Mucosa of rectum (tissue), 2 donors: Measurements from ENCODE around the gene MCTP1.

Source experiments
- H3K27ac ChIP-seq, 2 donors: one replicate each; pipeline ENCODE4 v1.7.0; 2013; ENCODE audit warnings: inconsistent platforms in 2 of 2, low read depth in 2 of 2, low read length in 2 of 2
- H3K27me3 ChIP-seq, 2 donors: one replicate each; pipeline ENCODE4 v1.7.0; 2013; ENCODE audit warnings: low read length in 2 of 2; ENCODE audit not compliant: control insufficient read depth in 2 of 2, insufficient read depth in 2 of 2
- H3K36me3 ChIP-seq, 2 donors: one replicate each; pipeline ENCODE4 v1.7.0; 2013; ENCODE audit warnings: low read length in 2 of 2; ENCODE audit not compliant: control insufficient read depth in 2 of 2, insufficient read depth in 2 of 2
- H3K4me1 ChIP-seq, 2 donors: one replicate each; pipeline ENCODE4 v1.7.0; 2013; ENCODE audit warnings: low read length in 2 of 2, mild to moderate bottlenecking in 1 of 2; ENCODE audit not compliant: control insufficient read depth in 2 of 2, insufficient read depth in 2 of 2
- H3K4me3 ChIP-seq, 2 donors: one replicate each; pipeline ENCODE4 v1.7.0; 2013; ENCODE audit warnings: low read length in 2 of 2
- H3K9ac ChIP-seq, 2 donors: one replicate each; pipeline ENCODE4 v1.7.0; 2013; ENCODE audit warnings: low read length in 2 of 2, low read depth in 1 of 2, mild to moderate bottlenecking in 1 of 2
- H3K9me3 ChIP-seq, 2 donors: one replicate each; pipeline ENCODE4 v1.7.0; 2013; ENCODE audit warnings: low read length in 2 of 2; ENCODE audit not compliant: control insufficient read depth in 2 of 2
- donor health status: healthy.
- donor health status: Normal muscosa, but diverticular disease.

The MCTP1 gene

DNA sequence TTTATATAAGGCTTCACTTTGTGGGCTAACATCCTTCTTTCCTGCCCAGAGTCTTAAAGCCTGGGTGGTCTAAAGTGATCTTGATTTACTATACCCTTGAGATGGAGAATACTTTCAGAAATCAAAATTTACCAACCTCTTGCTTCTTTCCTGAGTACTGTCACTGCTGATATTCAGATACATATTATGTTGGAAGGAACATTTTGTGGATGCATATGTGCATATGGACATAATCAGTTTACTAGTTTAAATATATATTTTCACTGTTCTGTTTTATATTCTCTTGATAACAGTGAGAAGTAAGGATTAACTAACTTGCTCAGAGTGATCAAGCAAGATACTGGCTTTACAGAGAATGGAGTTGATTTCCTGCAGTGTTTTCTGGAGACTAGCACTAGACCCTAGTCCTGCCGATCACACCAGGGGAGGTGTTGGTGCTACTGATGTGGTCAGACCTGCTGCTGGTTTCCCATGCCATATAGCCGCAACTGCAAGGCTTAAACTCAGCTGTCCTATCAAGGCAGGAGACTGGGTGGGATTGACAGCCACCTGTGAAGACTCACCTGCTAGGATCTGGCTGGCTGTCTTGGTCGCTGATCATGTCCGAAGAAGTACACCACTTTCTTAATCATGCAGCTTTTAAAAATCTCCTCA, 608.8 kb downstream of the MCTP1 start:
- Histone ChIP-seq H3K36me3 (peaks cover 0 to 3% of the 10 kb centered on the region in 2 donors), H3K4me1 (no peaks in the 10 kb centered on the region), H3K9me3 (no peaks in the 10 kb centered on the region), H3K27me3 (no peaks in the 10 kb centered on the region), H3K27ac (no peak overlapping the region), H3K9ac (no peak overlapping the region), H3K4me3 (no peak overlapping the region)

DNA sequence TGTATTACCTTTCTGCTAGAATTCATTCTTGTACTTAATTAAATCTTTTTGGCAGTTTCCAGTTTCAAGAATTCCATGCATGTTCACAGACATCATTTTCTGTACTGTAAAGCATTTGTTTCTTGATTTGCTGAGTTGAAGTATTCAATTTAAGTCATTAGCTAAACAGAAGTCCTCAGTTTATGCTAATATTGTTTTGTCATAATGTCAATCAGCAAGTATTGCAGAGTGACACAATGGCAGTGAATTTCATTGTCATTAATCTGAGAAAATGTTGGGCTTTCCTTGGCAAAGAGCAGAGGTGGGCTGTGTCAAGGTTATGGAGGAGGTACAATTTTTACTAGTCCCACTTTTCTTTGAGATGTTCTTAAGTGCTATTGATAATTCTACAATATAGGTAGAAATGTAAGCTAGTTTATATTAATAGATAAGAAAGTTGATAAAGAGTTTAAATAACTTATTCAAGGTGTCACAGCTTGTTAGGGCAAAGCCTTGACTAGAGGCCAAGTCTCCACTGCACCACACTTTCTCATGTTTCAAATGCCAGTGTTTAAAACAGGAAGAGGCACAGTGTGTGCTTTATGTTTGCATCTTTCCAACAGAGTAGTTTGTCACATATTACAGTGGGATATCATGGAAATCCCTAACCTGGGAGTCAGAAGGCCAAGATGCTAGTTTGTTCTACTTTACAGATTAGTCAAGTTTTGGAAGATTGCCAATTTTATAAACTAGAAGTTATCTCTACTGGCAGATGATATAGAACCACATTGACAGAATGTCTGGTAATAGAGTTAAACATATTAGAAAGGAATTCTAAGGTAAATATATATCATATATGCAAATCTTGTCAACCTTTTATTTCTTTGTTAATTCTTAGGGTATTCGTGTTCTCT, 610.2 kb downstream of the MCTP1 start:
- no peak overlapping the region for H3K4me3 ChIP-seq
- H3K27me3 ChIP-seq: no peaks in the 10 kb centered on the region
- no peaks in the 10 kb centered on the region for H3K9me3 ChIP-seq
- H3K4me1 ChIP-seq: no peaks in the 10 kb centered on the region
- no peak overlapping the region for H3K27ac ChIP-seq
- H3K36me3 ChIP-seq: peaks cover 0 to 3% of the 10 kb centered on the region in 2 donors
- no peak overlapping the region for H3K9ac ChIP-seq

DNA sequence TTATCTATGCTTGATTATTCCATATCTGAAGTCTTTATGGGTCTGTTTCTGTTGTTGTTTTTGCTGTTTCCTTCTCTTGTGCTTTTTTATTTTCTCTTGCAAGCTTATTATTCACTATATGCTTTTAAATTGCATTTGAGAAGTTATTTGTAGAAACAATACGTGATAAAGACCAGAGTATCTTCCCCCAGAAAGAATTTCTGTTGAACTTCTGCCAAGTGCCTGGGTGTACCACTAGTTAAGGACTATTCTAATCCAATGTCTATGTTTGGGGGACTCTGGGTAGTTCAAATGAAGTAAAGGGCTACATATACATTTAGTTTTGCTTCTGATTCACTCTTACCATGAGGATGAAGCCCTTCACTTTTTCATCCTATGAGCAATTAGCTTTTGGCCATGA, 612.1 kb downstream of the MCTP1 start:
- no peaks in the 10 kb centered on the region for H3K4me1 ChIP-seq
- no peak overlapping the region for H3K4me3 ChIP-seq
- H3K9me3 ChIP-seq: no peaks in the 10 kb centered on the region
- peaks cover 0 to 3% of the 10 kb centered on the region in 2 donors for H3K36me3 ChIP-seq
- H3K9ac ChIP-seq: no peak overlapping the region
- no peaks in the 10 kb centered on the region for H3K27me3 ChIP-seq
- H3K27ac ChIP-seq: no peak overlapping the region

DNA sequence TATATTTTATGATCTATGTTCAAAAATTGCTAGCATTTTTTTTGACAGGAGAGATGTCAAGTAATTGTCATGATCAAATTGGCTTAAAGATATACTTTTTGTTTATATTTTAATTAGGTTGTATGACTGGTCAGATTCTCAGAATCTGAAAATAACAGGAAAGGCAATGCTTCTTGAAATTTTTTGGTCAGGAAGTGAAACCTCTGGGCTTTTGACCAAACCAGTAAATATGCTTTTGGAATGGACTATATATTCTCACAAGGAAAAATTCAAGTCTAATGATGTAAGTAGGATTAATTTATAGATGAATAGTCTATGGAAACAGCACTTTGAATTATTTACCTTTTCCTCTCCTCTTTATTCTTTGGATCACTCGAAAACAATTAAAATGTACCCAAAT, 614.2 kb downstream of the MCTP1 start:
- no peaks in the 10 kb centered on the region for H3K9me3 ChIP-seq
- H3K27ac ChIP-seq: no peak overlapping the region
- no peak overlapping the region for H3K4me3 ChIP-seq
- H3K9ac ChIP-seq: no peak overlapping the region
- H3K4me1 ChIP-seq: no peaks in the 10 kb centered on the region
- no peaks in the 10 kb centered on the region for H3K36me3 ChIP-seq
- H3K27me3 ChIP-seq: no peaks in the 10 kb centered on the region

DNA sequence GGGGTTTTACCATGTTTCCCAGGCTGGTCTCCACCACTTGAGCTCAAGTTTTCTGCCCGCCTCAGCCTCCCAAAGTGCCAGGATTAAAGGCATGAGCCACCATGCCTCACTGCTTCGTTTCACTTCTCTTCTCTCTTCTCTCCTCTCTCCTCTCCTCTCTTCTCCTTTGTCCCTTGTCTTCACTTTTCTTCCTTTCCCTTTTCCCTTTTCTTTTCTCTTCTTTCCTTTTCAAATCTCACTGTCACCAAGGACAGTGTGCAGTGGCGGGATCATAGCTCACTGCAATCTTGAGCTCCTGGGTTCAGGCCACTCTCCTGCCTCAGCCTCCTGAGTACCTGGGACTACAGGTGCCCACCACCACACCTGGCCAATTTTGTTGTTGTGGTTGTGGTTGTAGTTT, 617.0 kb downstream of the MCTP1 start:
- H3K27me3 ChIP-seq: no peaks in the 10 kb centered on the region
- no peak overlapping the region for H3K27ac ChIP-seq
- no peaks in the 10 kb centered on the region for H3K4me1 ChIP-seq
- H3K4me3 ChIP-seq: no peak overlapping the region
- H3K9me3 ChIP-seq: no peaks in the 10 kb centered on the region
- H3K36me3 ChIP-seq: peaks cover 4 to 5% of the 10 kb centered on the region in 2 donors
- no peak overlapping the region for H3K9ac ChIP-seq

- Histone ChIP-seq H3K4me1 (no peaks in the 10 kb centered on the region), H3K4me3 (no peak overlapping the region), H3K27ac (no peak overlapping the region), H3K9ac (no peak overlapping the region), H3K27me3 (no peaks in the 10 kb centered on the region), H3K9me3 (no peaks in the 10 kb centered on the region), H3K36me3 (peaks cover 5 to 8% of the 10 kb centered on the region in 2 donors)
Observed at GRCh38 chr5:94661086-94661485, 623.8 kb downstream of the MCTP1 start.

GRCh38 chr5:94660506-94660905, 624.4 kb downstream of the MCTP1 start:
- H3K9ac ChIP-seq: no peak overlapping the region

DNA sequence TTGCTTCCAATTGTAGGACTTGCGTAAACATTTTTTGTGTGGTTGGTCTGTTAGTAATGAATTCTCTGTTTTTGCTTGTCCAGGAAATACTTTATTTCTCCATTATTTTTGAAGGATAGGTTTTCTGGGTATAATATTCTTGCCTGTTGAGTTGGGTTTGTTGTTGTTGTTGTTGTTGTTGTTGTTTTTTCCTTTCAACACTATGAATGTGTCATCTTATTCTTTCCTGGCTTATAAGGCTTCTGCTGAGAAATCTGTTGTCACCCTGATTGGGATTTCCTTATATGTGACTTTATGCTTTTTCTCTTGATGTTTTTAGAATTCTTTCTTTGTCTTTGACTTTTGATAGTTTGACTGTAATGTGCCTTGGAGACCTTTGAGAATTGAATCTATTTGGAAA, 626.6 kb downstream of the MCTP1 start:
- no peaks in the 10 kb centered on the region for H3K9me3 ChIP-seq
- H3K27me3 ChIP-seq: no peaks in the 10 kb centered on the region
- H3K4me3 ChIP-seq: no peak overlapping the region
- no peaks in the 10 kb centered on the region for H3K4me1 ChIP-seq
- no peak overlapping the region for H3K27ac ChIP-seq
- peaks cover 4 to 6% of the 10 kb centered on the region in 2 donors for H3K36me3 ChIP-seq
- no peak overlapping the region for H3K9ac ChIP-seq

More at GRCh38 chr5:94660506-94660905, 624.4 kb downstream of the MCTP1 start:
- Histone ChIP-seq H3K27ac (no peak overlapping the region), H3K4me3 (no peak overlapping the region), H3K4me1 (no peaks in the 10 kb centered on the region), H3K36me3 (peaks cover 5 to 8% of the 10 kb centered on the region in 2 donors), H3K9me3 (no peaks in the 10 kb centered on the region), H3K27me3 (no peaks in the 10 kb centered on the region)
